A549 (cell line): ENCODE data around the gene OLFM1.

Experiments used
- CEBPB ChIP-seq, 2 experiments: fragments of >200 bp in 1 of 2; sonication (Bioruptor Twin) in 1 of 2; formaldehyde crosslinking in 1 of 2; IDR thresholded peaks; 2 replicates each; pipeline ENCODE4 v1.6.1; 2012 to 2016
- CHD2 ChIP-seq: fragments of 150-350 bp; IDR thresholded peaks from 2 replicates; pipeline ENCODE4 v1.6.1; 2014; ENCODE audit warnings: low read length; ENCODE audit not compliant: partially characterized antibody
- ESRRA ChIP-seq: fragments of 150-350 bp; IDR thresholded peaks from 2 replicates; pipeline ENCODE4 v1.6.1; 2014; ENCODE audit warnings: mild to moderate bottlenecking, low read length, borderline replicate concordance
- JUNB ChIP-seq: fragments of >200 bp; sonication (Bioruptor Twin); formaldehyde crosslinking; IDR thresholded peaks from 2 replicates; pipeline ENCODE4 v1.6.1; 2016
- NR3C1 ChIP-seq: fragments of >200 bp; sonication (Bioruptor Twin); formaldehyde crosslinking; IDR thresholded peaks from 3 replicates; pipeline ENCODE4 v1.6.1; 2017
- POLR2A ChIP-seq: IDR thresholded peaks from 2 replicates; pipeline ENCODE4 v1.6.1; 2012; ENCODE audit warnings: mild to moderate bottlenecking, low read length
- RAD21 ChIP-seq, 2 experiments: fragments of >200 bp in 1 of 2; sonication (Bioruptor Twin) in 1 of 2; formaldehyde crosslinking in 1 of 2; IDR thresholded peaks in 1 of 2; conservative IDR thresholded peaks in 1 of 2; 2 replicates in 1 of 2; 3 replicates in 1 of 2; pipeline ENCODE4 v1.6.1; 2012 to 2018; ENCODE audit warnings: inconsistent platforms in 1 of 2
- SMC3 ChIP-seq: fragments of >200 bp; sonication (Bioruptor Twin); formaldehyde crosslinking; IDR thresholded peaks from 3 replicates; pipeline ENCODE4 v1.6.1; 2018; ENCODE audit warnings: inconsistent platforms
- TF ChIP-seq, protein P1 (sequence below): fragments of >200 bp; sonication (Bioruptor Twin); formaldehyde crosslinking; IDR thresholded peaks from 3 replicates; pipeline ENCODE4 v1.5.1; 2016
- TF ChIP-seq, protein P2 (sequence below): fragments of 450-650 bp; IDR thresholded peaks from 2 replicates; pipeline ENCODE4 v1.6.1; 2014; ENCODE audit warnings: antibody characterized with exemption

DNA sequence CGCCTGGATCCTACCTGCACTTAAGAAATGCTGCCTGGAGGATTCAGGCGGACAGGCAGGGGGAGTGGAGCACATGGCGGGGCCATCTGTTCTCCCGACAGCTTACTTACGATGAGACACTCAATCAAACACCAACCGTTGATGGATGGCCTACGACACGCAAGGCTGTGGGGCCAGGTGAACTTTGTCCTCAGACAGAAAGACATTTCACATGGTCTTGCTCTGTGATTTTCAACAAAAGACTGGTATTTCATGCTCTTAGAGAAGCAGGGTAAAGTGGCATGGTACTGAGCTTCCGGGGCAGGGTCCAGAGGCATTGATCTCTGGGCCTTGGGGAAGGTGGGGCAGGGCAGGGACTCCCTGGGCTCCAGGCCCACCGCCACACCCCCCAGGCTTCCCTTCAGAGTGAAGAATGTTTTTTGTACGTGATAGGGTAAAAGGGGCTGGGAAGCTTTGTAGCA lies 9.1 kb upstream of the OLFM1 start:
- TF ChIP-seq RAD21 (conservative IDR thresholded peaks at IDR 0.05 in 1 of 2, IDR thresholded peaks at IDR 0.05 in 1 of 2) (no peak), JUNB (no peak), NR3C1 (no peak), SMC3 (no peak), POLR2A (no peak), CHD2 (no peak), ESRRA (no peak), CEBPB (IDR thresholded peaks at IDR 0.05) (no peak)
- TF ChIP-seq, protein P1, sequence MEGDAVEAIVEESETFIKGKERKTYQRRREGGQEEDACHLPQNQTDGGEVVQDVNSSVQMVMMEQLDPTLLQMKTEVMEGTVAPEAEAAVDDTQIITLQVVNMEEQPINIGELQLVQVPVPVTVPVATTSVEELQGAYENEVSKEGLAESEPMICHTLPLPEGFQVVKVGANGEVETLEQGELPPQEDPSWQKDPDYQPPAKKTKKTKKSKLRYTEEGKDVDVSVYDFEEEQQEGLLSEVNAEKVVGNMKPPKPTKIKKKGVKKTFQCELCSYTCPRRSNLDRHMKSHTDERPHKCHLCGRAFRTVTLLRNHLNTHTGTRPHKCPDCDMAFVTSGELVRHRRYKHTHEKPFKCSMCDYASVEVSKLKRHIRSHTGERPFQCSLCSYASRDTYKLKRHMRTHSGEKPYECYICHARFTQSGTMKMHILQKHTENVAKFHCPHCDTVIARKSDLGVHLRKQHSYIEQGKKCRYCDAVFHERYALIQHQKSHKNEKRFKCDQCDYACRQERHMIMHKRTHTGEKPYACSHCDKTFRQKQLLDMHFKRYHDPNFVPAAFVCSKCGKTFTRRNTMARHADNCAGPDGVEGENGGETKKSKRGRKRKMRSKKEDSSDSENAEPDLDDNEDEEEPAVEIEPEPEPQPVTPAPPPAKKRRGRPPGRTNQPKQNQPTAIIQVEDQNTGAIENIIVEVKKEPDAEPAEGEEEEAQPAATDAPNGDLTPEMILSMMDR, result no peak
- TF ChIP-seq, protein P2, sequence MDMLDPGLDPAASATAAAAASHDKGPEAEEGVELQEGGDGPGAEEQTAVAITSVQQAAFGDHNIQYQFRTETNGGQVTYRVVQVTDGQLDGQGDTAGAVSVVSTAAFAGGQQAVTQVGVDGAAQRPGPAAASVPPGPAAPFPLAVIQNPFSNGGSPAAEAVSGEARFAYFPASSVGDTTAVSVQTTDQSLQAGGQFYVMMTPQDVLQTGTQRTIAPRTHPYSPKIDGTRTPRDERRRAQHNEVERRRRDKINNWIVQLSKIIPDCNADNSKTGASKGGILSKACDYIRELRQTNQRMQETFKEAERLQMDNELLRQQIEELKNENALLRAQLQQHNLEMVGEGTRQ, result no peak
